ENCODE results near the gene HBM.

GRCh38 chr16:185691-186090 is 19.9 kb downstream of the HBM start:
- TF ChIP-seq POLR2AphosphoS5 (IDR thresholded peaks at IDR 0.05; ENCODE audit: insufficient read depth in 1 of 2, low read depth in 1 of 2) (no peak), POLR2A (IDR thresholded peaks at IDR 0.05) (no peak)

All from vagina (tissue), 2 donors.